Fibroblast of skin of left biceps (primary cell): ENCODE measurements around the gene BPIFA3.
"Not testable (repeated sequence)": the region's sequence is repeated elsewhere in the genome, so short reads cannot be mapped to it uniquely, and the experiment has no call there.

ENCODE experiments used
- DNase-seq, 2 experiments: peaks; one replicate each; pipeline ENCODE4 v3.0.0-alpha.2; 2013; ENCODE audit warnings: low read depth in 2 of 2

Gene BPIFA3

DNA sequence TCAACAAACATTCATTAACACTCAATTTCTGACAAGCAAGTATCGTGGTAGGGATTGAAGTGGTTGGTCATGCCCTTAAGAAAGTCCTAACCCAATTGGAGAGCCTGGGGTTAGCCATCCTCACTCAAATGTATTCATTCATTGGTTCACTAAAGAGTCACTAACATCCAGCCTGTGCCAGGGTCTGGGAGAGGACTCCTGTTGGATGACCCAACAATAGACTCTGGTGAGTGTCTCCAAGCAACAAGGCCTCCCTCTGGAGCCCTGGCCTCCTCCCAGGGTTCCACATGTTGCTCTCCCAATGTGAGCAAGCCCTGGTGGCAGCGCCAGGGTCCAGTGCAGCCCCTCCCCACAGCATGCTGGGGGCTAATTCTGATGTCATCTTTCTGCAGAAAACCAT, at the start of gene BPIFA3:
Gene BPIFA3, plus strand, starts transcription at position 301 of the 400 bp plus-strand sequence. CDS start 185 bp downstream, outside the sequence.
- no peak for DNase-seq

DNA sequence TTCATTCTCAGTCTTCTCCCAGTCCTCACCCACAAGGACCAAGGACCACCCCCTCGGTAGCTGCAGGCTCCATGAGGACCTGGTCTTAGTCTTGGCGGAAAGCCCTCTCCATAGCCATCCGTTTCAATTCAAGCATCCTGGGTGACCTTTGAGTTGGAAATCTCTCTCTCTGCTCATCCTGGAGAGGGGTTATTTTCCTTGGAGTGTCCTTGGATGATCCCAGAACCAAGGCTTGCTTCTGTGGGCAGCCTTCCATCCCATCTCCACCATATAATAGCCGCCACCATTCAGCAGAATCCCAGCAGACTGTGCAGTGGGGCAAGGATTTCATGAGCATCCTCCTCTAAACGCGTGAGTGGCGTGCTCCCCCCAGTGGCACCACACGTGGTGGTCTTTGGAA, 49.3 kb upstream of the BPIFA3 start, which contains the start of gene BPIFA2:
Gene BPIFA2, plus strand, starts transcription at position 301 of the 400 bp plus-strand sequence. CDS start 987 bp downstream, outside the sequence.
- DNase-seq: no peak

DNA sequence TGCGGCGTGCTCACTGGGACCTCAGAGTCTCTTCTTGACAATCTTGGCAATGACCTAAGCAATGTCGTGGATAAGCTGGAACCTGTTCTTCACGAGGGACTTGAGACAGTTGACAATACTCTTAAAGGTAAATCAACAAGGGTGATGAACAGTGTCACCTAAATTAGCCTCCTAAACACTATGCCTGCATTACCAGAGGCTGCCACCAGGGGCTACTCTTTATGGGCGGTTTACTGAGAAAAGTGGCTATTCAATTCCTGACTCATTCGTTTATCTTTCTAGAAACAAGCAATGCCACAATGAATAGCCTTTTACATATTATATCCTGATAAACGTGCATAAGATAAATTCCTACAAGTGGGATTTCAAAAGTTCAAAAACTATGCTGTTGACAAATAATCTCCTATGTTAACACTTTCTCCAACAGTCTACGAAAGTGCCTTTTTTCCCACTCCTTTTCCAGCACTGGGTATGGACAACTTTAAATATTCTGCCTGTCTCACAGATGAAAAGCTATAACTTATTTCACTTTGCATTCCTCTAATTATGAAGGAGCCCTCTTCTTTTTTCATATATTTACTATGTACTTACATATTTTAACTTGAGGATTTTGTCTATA, 47.9 kb upstream of the BPIFA3 start:
- no peak for DNase-seq

DNA sequence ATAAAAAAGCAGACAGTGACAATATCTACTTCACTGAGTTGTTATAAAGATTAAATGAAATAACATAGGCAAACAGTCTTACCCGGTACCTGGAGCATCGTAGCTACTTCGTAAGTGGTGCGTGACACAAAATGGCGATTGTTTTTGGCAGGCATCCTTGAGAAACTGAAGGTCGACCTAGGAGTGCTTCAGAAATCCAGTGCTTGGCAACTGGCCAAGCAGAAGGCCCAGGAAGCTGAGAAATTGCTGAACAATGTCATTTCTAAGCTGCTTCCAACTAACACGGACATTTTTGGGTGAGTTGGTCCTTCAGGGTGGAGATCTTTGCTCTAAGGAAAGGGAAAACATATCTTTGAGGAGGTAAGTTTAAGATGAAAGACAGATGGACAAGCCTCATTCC, 44.4 kb upstream of the BPIFA3 start:
- DNase-seq: no peak

- DNase-seq: no peak
Observed at GRCh38 chr20:33175123-33175522, 42.0 kb upstream of the BPIFA3 start.

GRCh38 chr20:33176101-33176500, 41.1 kb upstream of the BPIFA3 start:
- DNase-seq: no peak

GRCh38 chr20:33177866-33178265, 39.3 kb upstream of the BPIFA3 start:
- no peak for DNase-seq

- no peak for DNase-seq
Observed at GRCh38 chr20:33178726-33179125, 38.4 kb upstream of the BPIFA3 start.

- DNase-seq: no peak
Observed at GRCh38 chr20:33180169-33180568, 37.0 kb upstream of the BPIFA3 start.

DNA sequence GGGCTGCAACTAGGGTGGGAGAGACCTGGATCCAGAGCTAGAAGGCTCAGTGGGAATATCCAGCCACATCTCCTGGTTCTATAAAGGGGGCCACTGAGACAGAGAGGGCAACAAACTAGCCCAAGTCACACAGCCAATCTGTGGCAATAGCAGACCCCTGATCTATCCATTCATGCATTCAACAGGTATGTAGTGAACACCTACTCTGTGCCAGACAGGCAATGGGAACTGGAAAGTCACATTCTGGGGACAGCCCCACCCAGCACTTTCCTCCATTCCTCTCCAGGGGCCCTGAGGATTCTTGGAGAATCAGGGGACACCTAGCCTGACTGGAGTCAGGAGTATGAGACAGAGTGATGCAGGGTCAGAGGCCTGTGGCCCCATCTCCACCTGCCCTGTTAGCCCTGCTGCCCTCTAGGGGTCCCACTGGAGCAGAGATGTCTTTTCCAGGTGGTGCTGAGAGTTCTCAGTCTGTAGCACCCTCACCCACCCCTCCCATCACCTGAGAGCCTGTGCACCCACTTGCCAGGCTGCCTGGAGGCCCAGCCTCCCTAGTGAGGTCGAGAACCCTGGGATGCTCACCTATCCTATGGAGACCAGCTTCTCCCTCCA, 35.6 kb upstream of the BPIFA3 start:
- DNase-seq: no peak

- no peak for DNase-seq
Observed at GRCh38 chr20:33183312-33183711, 33.8 kb upstream of the BPIFA3 start.

- DNase-seq: not testable (repeated sequence)
Observed at GRCh38 chr20:33185031-33185590, 32.0 kb upstream of the BPIFA3 start.

DNA sequence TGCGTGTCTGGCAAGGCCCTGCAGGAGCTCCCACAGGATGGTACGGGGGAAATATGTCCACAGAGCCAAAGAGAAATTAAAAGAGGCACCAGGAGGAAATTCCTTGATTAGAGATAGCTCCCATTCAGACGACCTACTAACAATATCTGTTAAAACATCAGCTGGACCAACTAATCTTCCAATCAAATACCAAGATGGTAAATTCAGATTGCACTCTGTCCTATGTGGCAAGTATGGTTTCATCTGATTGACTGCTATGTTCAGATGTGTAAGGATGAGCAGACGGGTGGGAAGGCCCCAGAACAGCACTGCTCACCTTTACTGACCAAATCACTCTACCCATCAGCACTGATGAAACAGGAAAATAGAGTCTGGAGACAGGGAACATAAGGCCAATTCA, 29.7 kb upstream of the BPIFA3 start:
- DNase-seq: no peak

- no peak for DNase-seq
Observed at GRCh38 chr20:33188421-33188820, 28.7 kb upstream of the BPIFA3 start.

- DNase-seq: no peak
Observed at GRCh38 chr20:33191484-33191883, 25.7 kb upstream of the BPIFA3 start.

DNA sequence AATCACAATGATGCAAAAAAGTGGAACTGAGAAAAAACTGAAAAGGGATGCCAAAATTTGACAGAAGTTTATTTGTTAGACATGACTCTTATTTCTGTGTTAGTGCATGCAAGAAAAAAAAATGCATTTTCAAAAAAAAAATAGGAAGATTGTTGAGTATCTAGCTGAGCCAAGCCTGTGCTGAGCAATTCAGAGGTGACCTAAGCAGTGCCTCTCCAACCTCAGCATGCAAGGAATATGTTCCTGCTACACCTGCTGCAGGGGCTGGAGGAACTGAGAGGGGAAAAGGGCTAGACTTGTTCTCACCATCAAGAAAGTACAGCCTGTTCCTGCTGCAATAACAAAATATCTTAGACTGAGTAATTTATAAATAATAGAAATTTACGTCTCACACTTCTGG, 25.2 kb upstream of the BPIFA3 start:
- no peak for DNase-seq

DNA sequence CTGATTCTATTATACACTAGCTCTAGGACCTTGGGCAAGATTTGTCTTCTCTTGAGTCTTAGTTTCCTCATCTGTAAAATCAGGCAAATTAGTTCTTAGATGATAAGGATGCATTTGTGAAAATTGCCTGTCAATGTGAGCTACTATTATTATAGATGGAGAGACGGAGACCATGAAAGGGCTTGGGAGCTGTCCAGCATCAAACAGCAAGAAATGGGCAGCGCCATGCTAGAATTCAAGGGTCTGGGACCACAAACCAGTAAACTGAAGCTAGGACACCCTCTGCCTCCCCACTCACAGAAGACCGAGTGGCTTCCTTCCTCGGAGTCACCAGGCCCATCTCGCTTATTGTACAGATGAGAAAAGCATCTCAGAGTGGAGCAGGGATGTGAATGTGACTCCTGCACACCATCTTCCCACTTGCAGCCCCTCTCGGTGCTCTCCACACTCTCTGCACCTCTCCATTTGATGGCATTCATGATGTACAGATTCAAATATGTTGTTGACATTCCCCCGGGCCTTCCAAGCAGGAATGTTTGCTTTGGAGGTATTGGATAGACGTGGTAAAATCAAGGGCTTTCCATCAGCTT, 24.1 kb upstream of the BPIFA3 start:
- no peak for DNase-seq

DNA sequence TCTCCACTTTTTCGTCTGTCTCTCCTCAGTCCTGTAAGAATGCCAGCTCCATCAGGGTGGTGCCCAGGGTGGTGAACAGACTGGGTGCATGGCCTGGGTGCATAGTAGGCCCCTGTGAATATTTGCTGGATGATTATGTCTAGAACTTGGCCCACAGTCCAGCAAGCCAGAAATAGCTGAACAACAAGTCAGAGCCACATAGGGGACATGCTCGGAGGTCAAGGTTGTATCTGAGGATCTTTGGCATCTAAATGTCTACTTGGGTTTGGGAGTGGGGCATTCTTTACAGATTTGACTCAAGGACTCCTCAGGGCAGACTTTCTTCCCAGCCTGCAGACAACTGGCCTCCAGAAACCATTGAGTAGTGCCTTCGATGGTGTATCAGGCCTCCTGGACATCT, 18.1 kb upstream of the BPIFA3 start:
- no peak for DNase-seq

DNA sequence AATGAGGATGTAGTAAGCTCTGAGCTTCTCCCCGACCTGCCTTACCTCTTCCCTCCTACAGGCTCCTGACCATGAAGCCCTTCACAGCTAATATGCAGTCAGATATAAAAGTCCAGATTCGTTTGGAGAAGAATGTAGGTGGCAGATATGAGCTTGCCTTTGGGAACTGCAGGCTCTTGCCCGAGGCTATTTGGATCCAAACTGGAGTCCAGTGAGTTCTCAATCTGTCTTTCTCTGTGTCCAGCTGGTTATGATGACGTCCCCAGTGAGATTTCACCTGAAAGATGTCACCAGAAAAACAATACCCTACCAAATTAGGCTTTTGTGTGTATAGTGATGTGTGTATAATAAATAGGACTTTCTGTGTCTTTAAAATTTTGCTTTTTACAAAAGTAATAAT, 14.7 kb upstream of the BPIFA3 start:
- DNase-seq: no peak

DNA sequence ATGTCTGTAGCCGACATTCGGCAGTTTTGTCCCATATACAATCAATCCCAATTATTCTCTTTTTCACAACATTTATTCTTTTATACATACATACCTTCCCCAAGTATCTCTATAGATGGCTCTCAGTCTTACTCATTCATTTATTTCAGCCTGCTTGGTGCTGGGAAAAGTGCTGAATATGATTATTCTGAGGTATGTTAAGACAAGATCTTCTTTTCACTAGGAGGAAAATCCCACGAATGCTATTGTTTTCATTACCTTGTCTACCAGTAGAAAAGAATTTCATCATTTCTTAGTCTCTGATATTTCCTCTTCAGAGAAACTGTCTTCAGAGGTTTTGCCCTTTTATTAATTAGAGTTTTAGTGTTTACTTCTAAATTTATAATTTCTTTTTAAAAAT, 13.7 kb upstream of the BPIFA3 start:
- DNase-seq: no peak

GRCh38 chr20:33209789-33210188, 7.4 kb upstream of the BPIFA3 start:
- peak; percentile 1 to 2 for DNase-seq

DNA sequence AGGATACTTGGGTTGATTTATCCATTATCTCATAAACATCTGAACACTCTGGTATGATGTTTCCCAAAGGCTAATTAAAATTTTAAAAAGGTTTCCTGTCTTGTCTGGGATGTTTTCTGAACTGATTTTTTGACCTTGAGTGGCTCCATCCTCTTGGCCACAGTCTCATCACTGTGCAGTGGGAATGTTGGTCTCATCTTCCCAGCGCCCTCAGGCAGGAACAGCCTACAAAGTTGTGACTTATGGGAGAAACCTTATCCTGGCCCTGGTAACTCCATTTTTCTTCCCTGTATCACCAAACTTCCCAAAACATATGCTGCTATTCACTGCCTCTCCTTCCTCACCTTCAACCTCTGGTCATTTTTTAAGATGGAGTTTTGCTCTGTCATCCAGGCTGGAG, 6.8 kb upstream of the BPIFA3 start:
- no peak for DNase-seq

GRCh38 chr20:33211817-33212424, 5.2 kb upstream of the BPIFA3 start:
- no peak for DNase-seq
